HepG2 (cell line): ENCODE data around the gene PTPA. TPM values are rescaled to one million over a fixed set of nuclear protein-coding genes. Genes with fewer than 3 reads are reported as not detected.
A peak's percentile ranks its signal among the peaks of the same experiment; 100 is the strongest.

ENCODE experiments used
- ATAC-seq: fragments of 200-7000 bp; cut with Tn5 transposase; 3 replicates; pipeline ENCODE4 v1.9.1; 2020; ENCODE audit warnings: mild to moderate bottlenecking, moderate library complexity
- BruUV-seq: library from RNA; stranded (reverse); fragments of 400-500 nt; replicated peaks from 2 replicates; lab custom pipeline; 2021; lab: Mats Ljungman, UMichigan
- CTCF ChIA-PET: fragments of 300-600 bp; formaldehyde crosslinking; extraction: SDS; loops from one replicate; lab custom pipeline; 2021; ENCODE audit warnings: low total read pairs, inconsistent platforms, low intra/inter-chr PET ratio; lab: Yijun Ruan, JAX
- POLR2A ChIA-PET: fragments of 350-600 bp; sonication (Branson Sonifier 250); formaldehyde crosslinking; loops from one replicate; lab custom pipeline; 2020; ENCODE audit warnings: antibody characterized with exemption, inconsistent platforms; lab: Yijun Ruan, JAX
- DNase-seq: peaks from one replicate; pipeline ENCODE4 v3.0.0-alpha.2; 2015; ENCODE audit warnings: low spot score
- FAIRE-seq: peaks from 3 replicates; lab custom pipeline; 2011; peaks lifted over from hg19 to GRCh38; lab: Jason Lieb, UNC
- H2AFZ ChIP-seq: one replicate; pipeline ENCODE4 v1.6.1; 2011; ENCODE audit warnings: low read length, inconsistent platforms
- H3K27ac ChIP-seq: fragments of 300-600 bp; 3 replicates; pipeline ENCODE4 v1.8.0; 2011; ENCODE audit warnings: mixed run types, mild to moderate bottlenecking, mixed read lengths, low read length, inconsistent platforms; ENCODE audit not compliant: insufficient read depth; ENCODE audit errors: extremely low read length
- H3K27me3 ChIP-seq, 2 experiments: fragments of 200-600 bp in 1 of 2; 2 replicates in 1 of 2; 3 replicates in 1 of 2; pipeline versions ENCODE4 v1.6.0 to v1.8.0; 2011; ENCODE audit warnings: low read length in 2 of 2, mild to moderate bottlenecking in 2 of 2, moderate library complexity in 2 of 2, inconsistent platforms in 1 of 2; ENCODE audit not compliant: insufficient read depth in 2 of 2, control insufficient read depth in 1 of 2
- H3K36me3 ChIP-seq, 2 experiments: fragments of 200-600 bp in 1 of 2; replicated peaks in 1 of 2; 2 replicates in 1 of 2; 3 replicates in 1 of 2; pipeline versions ENCODE4 v1.5.1 to v1.8.0; 2011; ENCODE audit warnings: low read length in 2 of 2, inconsistent platforms in 1 of 2; ENCODE audit not compliant: insufficient read depth in 2 of 2, control insufficient read depth in 1 of 2
- H3K4me1 ChIP-seq: 2 replicates; pipeline ENCODE4 v1.5.1; 2012; ENCODE audit warnings: low read length, inconsistent platforms; ENCODE audit not compliant: insufficient read depth
- H3K4me2 ChIP-seq: 2 replicates; pipeline ENCODE4 v1.6.0; 2011; ENCODE audit warnings: low read depth, low read length, inconsistent platforms
- H3K4me3 ChIP-seq, 3 experiments: fragments of 200-600 bp in 1 of 3; sonication (generic), shearing (Covaris generic) in 1 of 3; replicated peaks in 1 of 3; 2 replicates each; pipeline ENCODE4 v1.5.1; 2011 to 2016; ENCODE audit warnings: low read length in 3 of 3, inconsistent platforms in 2 of 3, low read depth in 2 of 3, mild to moderate bottlenecking in 2 of 3, control low read depth in 1 of 3, mixed read lengths in 1 of 3; ENCODE audit not compliant: insufficient read depth in 1 of 3
- H3K79me2 ChIP-seq: one replicate; pipeline ENCODE4 v1.6.1; 2011; ENCODE audit warnings: low read length, inconsistent platforms; ENCODE audit not compliant: insufficient read depth
- H3K9ac ChIP-seq: 2 replicates; pipeline ENCODE4 v1.6.0; 2011; ENCODE audit warnings: mild to moderate bottlenecking, low read depth, low read length, inconsistent platforms; ENCODE audit not compliant: insufficient read depth
- H3K9me3 ChIP-seq: 2 replicates; pipeline ENCODE4 v1.5.1; 2012; ENCODE audit warnings: mild to moderate bottlenecking, low read length
- H4K20me1 ChIP-seq: 2 replicates; pipeline ENCODE4 v1.6.0; 2011; ENCODE audit warnings: inconsistent platforms, mild to moderate bottlenecking, low read length, moderate library complexity; ENCODE audit not compliant: insufficient read depth
- DMAP1 ChIP-seq: IDR thresholded peaks from 2 replicates; pipeline ENCODE4 v1.6.1; 2016
- NFIB ChIP-seq: sonication (generic); formaldehyde crosslinking; IDR thresholded peaks from 2 replicates; pipeline ENCODE4 v1.9.0; 2021; ENCODE audit warnings: missing genetic modification reagents, mild to moderate bottlenecking, borderline replicate concordance
- ZEB1 ChIP-seq: IDR thresholded peaks from 2 replicates; pipeline ENCODE4 v1.6.1; 2012; ENCODE audit warnings: mild to moderate bottlenecking, low read depth, inconsistent platforms; ENCODE audit not compliant: insufficient replicate concordance
- ZFP62 ChIP-seq: sonication (generic); formaldehyde crosslinking; IDR thresholded peaks from 2 replicates; pipeline ENCODE4 v1.4.0; 2020; ENCODE audit warnings: missing genetic modification reagents
- ZNF687 ChIP-seq: sonication (generic); formaldehyde crosslinking; IDR thresholded peaks from 2 replicates; pipeline ENCODE4 v1.5.1; 2020; ENCODE audit warnings: mild to moderate bottlenecking, missing genetic modification reagents, moderate library complexity
- WGBS: methylation state at CpG from one replicate; pipeline ENCODE4 v1.1.6; 2017; ENCODE audit warnings: low lambda C conversion rate; 5-methylcytosine and 5-hydroxymethylcytosine counted together
- in situ Hi-C: cut with HindIII; loops from 2 replicates; pipeline ENCODE4 v1.10.0; 2017; ENCODE audit warnings: low pct_unique_long_range_greater_than_20kb; ENCODE audit not compliant: extremely low pct_ligation_motif_present
- intact Hi-C: fragments of 100-400 bp; cut with micrococcal nuclease; formaldehyde crosslinking; loops from one replicate; pipeline ENCODE4 v1.10.0; 2022; ENCODE audit not compliant: unreplicated experiment
- polyA plus RNA-seq, 8 experiments: library from polyadenylated mRNA; depleted of rRNA in 3 of 8; stranded (reverse) in 7 of 8; unstranded in 1 of 8; fragments of >200 nt; fragmentation: Illumina TruSeq in 4 of 8; extraction: Trizol in 4 of 8; gene quantifications; 2 replicates each; pipeline versions ENCODE4 v1.2.1 to v1.2.3, GENCODE V29; 2011 to 2016; ENCODE audit warnings: low read depth in 4 of 8, missing spikeins in 1 of 8, mixed read lengths in 1 of 8; ENCODE audit not compliant: insufficient read depth in 1 of 8
- total RNA-seq, 5 experiments: library from RNA; depleted of rRNA; stranded (reverse); fragments of >200 nt; fragmentation: Illumina TruSeq; extraction: Trizol; gene quantifications; 2 replicates each; pipeline ENCODE4 v1.2.3, GENCODE V29; 2016; ENCODE audit warnings: low read depth in 1 of 5
- TF ChIP-seq, protein P1 (sequence below): sonication (generic); formaldehyde crosslinking; IDR thresholded peaks from 2 replicates; pipeline ENCODE4 v1.5.0; 2020; ENCODE audit warnings: mild to moderate bottlenecking, low read depth, missing genetic modification reagents, borderline replicate concordance

PTPA gene
- total and polyA plus RNA-seq, 2 of the 13 experiments (the other 11 are each of a cell fraction or from before 2014, with no cell fraction given) = 79.3 to 105 TPM

- TF ChIP-seq NFIB (CRISPR knock-in tag) (no peak), ZEB1 (no peak), ZFP62 (CRISPR knock-in tag) (no peak)
Measured at GRCh38 chr9:129071526-129072126, 39.6 kb upstream of the PTPA start (continued).

- Histone ChIP-seq H3K4me2 (no peak overlapping the region), H3K27ac (no peak overlapping the region), H3K9ac (no peak overlapping the region), H3K27me3 (no peaks in the 10 kb centered on the region), H3K4me3 (no peak overlapping the region), H3K79me2 (no peaks in the 10 kb centered on the region), H3K9me3 (no peaks in the 10 kb centered on the region), H3K4me1 (peaks cover 32% of the 10 kb centered on the region), H4K20me1 (no peaks in the 10 kb centered on the region), H2AFZ (no peak overlapping the region), H3K36me3 (peaks cover 3 to 14% of the 10 kb centered on the region in 2 experiments; a peak in 3 of 5 replicates)
- FAIRE-seq (no peak), DNase-seq (no peak), ATAC-seq (no peak)
- in situ Hi-C loops (no loop called here), intact Hi-C loops (no loop called here)
- ChIA-PET CTCF (no interaction called here), POLR2A (interaction anchor here (1.1 kb wide), 1 partner anchor 9 kb away, joined by 3 read pairs; no protein-coding TSS in a partner anchor)
- whole genome bisulfite sequencing = 73% methylated on average over 3 of the region's 9 CpGs
- BruUV-seq = no TSS peak
- TF ChIP-seq DMAP1 (CRISPR knock-in tag) (no peak), ZNF687 (0 out of 2 replicates have a peak, but pooled peaks have one; percentile 3)
- TF ChIP-seq, protein P1, sequence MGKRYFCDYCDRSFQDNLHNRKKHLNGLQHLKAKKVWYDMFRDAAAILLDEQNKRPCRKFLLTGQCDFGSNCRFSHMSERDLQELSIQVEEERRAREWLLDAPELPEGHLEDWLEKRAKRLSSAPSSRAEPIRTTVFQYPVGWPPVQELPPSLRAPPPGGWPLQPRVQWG (CRISPR knock-in tag) = no peak
Measured at GRCh38 chr9:129072171-129072570, 39.0 kb upstream of the PTPA start.
